ENCODE data around the gene TMEM203. TPM values are rescaled to one million over a fixed set of nuclear protein-coding genes. Genes with fewer than 3 reads are reported as not detected.

The TMEM203 gene
- total RNA-seq, 1 experiment from 2014 or later = 35.5 TPM

DNA sequence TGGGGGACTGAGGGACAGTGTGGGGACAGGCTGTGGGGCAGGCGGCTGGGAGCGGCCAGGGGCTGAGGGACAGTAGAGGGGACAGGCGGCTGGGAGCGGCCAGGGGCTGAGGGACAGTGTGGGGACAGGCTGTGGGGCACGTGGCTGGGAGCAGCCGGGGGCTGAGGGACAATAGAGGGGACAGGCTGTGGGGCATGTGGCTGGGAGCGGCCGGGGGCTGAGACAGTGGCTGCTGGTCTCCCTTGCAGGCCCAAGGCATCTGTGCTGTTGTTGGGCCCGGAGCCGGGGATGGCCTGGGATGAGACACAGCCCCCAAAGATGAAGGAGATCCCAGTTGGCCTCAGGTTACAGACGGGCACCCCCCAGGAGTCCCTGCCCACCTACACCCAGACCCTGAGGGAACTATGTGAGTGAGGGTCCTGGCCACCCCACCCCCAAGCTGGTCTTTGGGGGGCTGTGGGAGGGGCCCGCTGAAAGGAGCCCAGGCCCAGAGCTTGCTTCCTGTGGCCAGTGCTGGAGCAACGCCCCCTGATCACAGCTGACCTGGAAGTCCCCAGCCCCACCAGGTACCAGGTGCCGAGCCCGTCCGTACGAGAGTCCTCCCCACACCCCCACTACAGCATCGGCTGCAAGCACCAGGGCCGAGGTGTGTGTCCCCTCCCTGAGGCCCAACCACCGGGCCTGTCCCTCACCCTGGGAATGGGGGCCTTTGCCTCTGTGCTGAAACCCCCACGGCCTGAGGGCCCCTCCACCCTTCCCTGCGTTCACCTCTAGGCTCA is 46.2 kb upstream of the TMEM203 start:
- Histone ChIP-seq H3T11ph (ENCODE audit: low read length) (no peak overlapping the region), H3K4me1 (ENCODE audit: insufficient read depth, low read length) (no peaks in the 10 kb centered on the region), H4K91ac (ENCODE audit: insufficient read length, low read depth, low read length) (no peak overlapping the region), H2BK15ac (ENCODE audit: low read depth, low read length) (no peak overlapping the region), H3K27ac (ENCODE audit: insufficient read length, low read depth, low read length) (no peak overlapping the region), H2BK12ac (ENCODE audit: insufficient read length, low read depth, low read length) (no peak overlapping the region), H4K5ac (ENCODE audit: insufficient read length, low read depth, low read length) (no peak overlapping the region), H3K56ac (ENCODE audit: insufficient read length, low read depth, low read length) (no peak overlapping the region), H2BK20ac (ENCODE audit: low read depth, low read length, poor library complexity, severe bottlenecking) (no peak overlapping the region), H4K20me1 (ENCODE audit: control insufficient read depth, insufficient read depth, insufficient read length) (no peaks in the 10 kb centered on the region), H3K9me3 (ENCODE audit: control insufficient read depth, low read depth, low read length) (no peaks in the 10 kb centered on the region), H3K27me3 (ENCODE audit: insufficient read depth, low read length) (no peaks in the 10 kb centered on the region), H3K79me2 (ENCODE audit: insufficient read depth, low read length) (peaks cover 6% of the 10 kb centered on the region; the same call in 1 of the 2 replicates), H3K4ac (ENCODE audit: low read depth, low read length) (no peak overlapping the region), H3K79me1 (ENCODE audit: insufficient read depth, low read depth, low read length, poor library complexity, severe bottlenecking) (peaks cover 3% of the 10 kb centered on the region), H4K8ac (replicated peaks; ENCODE audit: insufficient read length, low read depth, low read length) (no peak overlapping the region), H2AFZ (ENCODE audit: low read length) (no peak overlapping the region), H3K9ac (ENCODE audit: extremely low read depth, insufficient read length, low read length) (no peak overlapping the region), H3K23ac (ENCODE audit: insufficient read length, low read depth, low read length) (no peak overlapping the region), H2BK5ac (ENCODE audit: insufficient read length, low read length) (no peak overlapping the region), H3K23me2 (ENCODE audit: insufficient read length, low read depth, low read length, poor library complexity, severe bottlenecking) (peaks cover 14% of the 10 kb centered on the region), H2AK5ac (ENCODE audit: insufficient read length, low read length) (no peak overlapping the region), H2BK120ac (ENCODE audit: low read depth, low read length, poor library complexity, severe bottlenecking) (no peak overlapping the region), H3K14ac (ENCODE audit: insufficient read depth, low read length) (no peak overlapping the region; the same call in 1 of the 2 replicates), H3K4me2 (ENCODE audit: insufficient read depth, insufficient read length, low read length) (no peak overlapping the region), H3K18ac (ENCODE audit: insufficient read length, low read depth, low read length) (no peak overlapping the region)
- H3K36me3 Mint-ChIP-seq (ENCODE audit: insufficient read depth in 1 of 3, low read depth in 3 of 3) = peaks cover 3 to 4% (median 4%) of the 10 kb centered on the region in 3 experiments; a peak in 4 of 7 replicates
- WGBS (ENCODE audit: extremely low coverage, insufficient read length, low lambda C conversion rate) = no CpG with 5 or more reads among the region's 22 CpGs
- DNase-seq = no peak
- H3K9me3 Mint-ChIP-seq = no peaks in the 10 kb centered on the region
- no peak overlapping the region for H3K27ac Mint-ChIP-seq
- no peak overlapping the region for H3K4me3 Mint-ChIP-seq
- TF ChIP-seq, protein P1, sequence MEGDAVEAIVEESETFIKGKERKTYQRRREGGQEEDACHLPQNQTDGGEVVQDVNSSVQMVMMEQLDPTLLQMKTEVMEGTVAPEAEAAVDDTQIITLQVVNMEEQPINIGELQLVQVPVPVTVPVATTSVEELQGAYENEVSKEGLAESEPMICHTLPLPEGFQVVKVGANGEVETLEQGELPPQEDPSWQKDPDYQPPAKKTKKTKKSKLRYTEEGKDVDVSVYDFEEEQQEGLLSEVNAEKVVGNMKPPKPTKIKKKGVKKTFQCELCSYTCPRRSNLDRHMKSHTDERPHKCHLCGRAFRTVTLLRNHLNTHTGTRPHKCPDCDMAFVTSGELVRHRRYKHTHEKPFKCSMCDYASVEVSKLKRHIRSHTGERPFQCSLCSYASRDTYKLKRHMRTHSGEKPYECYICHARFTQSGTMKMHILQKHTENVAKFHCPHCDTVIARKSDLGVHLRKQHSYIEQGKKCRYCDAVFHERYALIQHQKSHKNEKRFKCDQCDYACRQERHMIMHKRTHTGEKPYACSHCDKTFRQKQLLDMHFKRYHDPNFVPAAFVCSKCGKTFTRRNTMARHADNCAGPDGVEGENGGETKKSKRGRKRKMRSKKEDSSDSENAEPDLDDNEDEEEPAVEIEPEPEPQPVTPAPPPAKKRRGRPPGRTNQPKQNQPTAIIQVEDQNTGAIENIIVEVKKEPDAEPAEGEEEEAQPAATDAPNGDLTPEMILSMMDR (conservative IDR thresholded peaks at IDR 0.05) = no peak
- peaks cover 29% of the 10 kb centered on the region for H3K27me3 Mint-ChIP-seq (ENCODE audit: low read depth)
- peaks cover 8 to 19% of the 10 kb centered on the region in 2 experiments for H3K4me1 Mint-ChIP-seq
